Measurements from ENCODE around the gene SERPINH1.

Gene SERPINH1

GRCh38 chr11:75560644-75561043, 1.4 kb upstream of the SERPINH1 start:
- no peaks in the 10 kb centered on the region for H3K27me3 ChIP-seq (replicated peaks)
- peaks cover 9% of the 10 kb centered on the region for H3K36me3 ChIP-seq (replicated peaks)
- H3K4me3 ChIP-seq (ENCODE audit: low read depth, low read length), result no peak overlapping the region
- TF ChIP-seq CTCF (IDR thresholded peaks at IDR 0.05; ENCODE audit: low read depth, low read length, missing control alignments), result no peak
- DNase-seq, result no peak
- in situ Hi-C loops (cut with HindIII; ENCODE audit: low pct_ligation_motif_present, low sequenced_read_pairs), result no loop called here
- no peak overlapping the region for H3K27ac ChIP-seq

- H3K27me3 ChIP-seq (replicated peaks), result no peaks in the 10 kb centered on the region
- no peak for TF ChIP-seq CTCF (IDR thresholded peaks at IDR 0.05; ENCODE audit: low read depth, low read length, missing control alignments)
- no peak for DNase-seq
- peak overlapping the region; percentile 94 for H3K4me3 ChIP-seq (ENCODE audit: low read depth, low read length)
- peaks cover 18% of the 10 kb centered on the region for H3K36me3 ChIP-seq (replicated peaks)
- in situ Hi-C loops (cut with HindIII; ENCODE audit: low pct_ligation_motif_present, low sequenced_read_pairs), result no loop called here
- H3K27ac ChIP-seq, result peak overlapping the region; percentile 90
These were observed 516 bp upstream of the SERPINH1 start for GRCh38 chr11:75561426-75562047.

GRCh38 chr11:75562836-75563484, 907 bp downstream of the SERPINH1 start:
- TF ChIP-seq CTCF (IDR thresholded peaks at IDR 0.05; ENCODE audit: low read depth, low read length, missing control alignments), result no peak
- in situ Hi-C loops (cut with HindIII; ENCODE audit: low pct_ligation_motif_present, low sequenced_read_pairs), result no loop called here
- no peaks in the 10 kb centered on the region for H3K27me3 ChIP-seq (replicated peaks)
- H3K4me3 ChIP-seq (ENCODE audit: low read depth, low read length), result peak overlapping the region; percentile 94
- peak; percentile 72 for DNase-seq
- peaks cover 31% of the 10 kb centered on the region for H3K36me3 ChIP-seq (replicated peaks)
- peak overlapping the region; percentile 90 for H3K27ac ChIP-seq

- H3K36me3 ChIP-seq (replicated peaks), result peaks cover 37% of the 10 kb centered on the region
- TF ChIP-seq CTCF (IDR thresholded peaks at IDR 0.05; ENCODE audit: low read depth, low read length, missing control alignments), result no peak
- no peak for DNase-seq
- no peaks in the 10 kb centered on the region for H3K27me3 ChIP-seq (replicated peaks)
- peak overlapping the region; percentile 94 for H3K4me3 ChIP-seq (ENCODE audit: low read depth, low read length)
- in situ Hi-C loops (cut with HindIII; ENCODE audit: low pct_ligation_motif_present, low sequenced_read_pairs), result no loop called here
- peak overlapping the region; percentile 90 for H3K27ac ChIP-seq
These were observed 1.5 kb downstream of the SERPINH1 start for GRCh38 chr11:75563501-75563977.

- Histone ChIP-seq H3K27me3 (replicated peaks) (no peaks in the 10 kb centered on the region), H3K27ac (peak overlapping the region; percentile 90), H3K36me3 (replicated peaks) (peaks cover 42% of the 10 kb centered on the region), H3K4me3 (ENCODE audit: low read depth, low read length) (peak overlapping the region; percentile 94)
- in situ Hi-C loops (cut with HindIII; ENCODE audit: low pct_ligation_motif_present, low sequenced_read_pairs), result no loop called here
- peak; percentile 84 for TF ChIP-seq CTCF (IDR thresholded peaks at IDR 0.05; ENCODE audit: low read depth, low read length, missing control alignments)
- peak; percentile 87 for DNase-seq
These were observed 2.0 kb downstream of the SERPINH1 start for GRCh38 chr11:75563978-75564552.

Data from brain microvascular endothelial cell (primary cell).